Activated T-cell treated with anti-CD3 and anti-CD28 coated beads for 48 hours (primary cell): ENCODE measurements around the gene CALD1.

Source experiments
- DNase-seq: peaks from one replicate; pipeline ENCODE4 v3.0.0-alpha.2; 2020; ENCODE audit warnings: low read depth

CALD1 gene

DNA sequence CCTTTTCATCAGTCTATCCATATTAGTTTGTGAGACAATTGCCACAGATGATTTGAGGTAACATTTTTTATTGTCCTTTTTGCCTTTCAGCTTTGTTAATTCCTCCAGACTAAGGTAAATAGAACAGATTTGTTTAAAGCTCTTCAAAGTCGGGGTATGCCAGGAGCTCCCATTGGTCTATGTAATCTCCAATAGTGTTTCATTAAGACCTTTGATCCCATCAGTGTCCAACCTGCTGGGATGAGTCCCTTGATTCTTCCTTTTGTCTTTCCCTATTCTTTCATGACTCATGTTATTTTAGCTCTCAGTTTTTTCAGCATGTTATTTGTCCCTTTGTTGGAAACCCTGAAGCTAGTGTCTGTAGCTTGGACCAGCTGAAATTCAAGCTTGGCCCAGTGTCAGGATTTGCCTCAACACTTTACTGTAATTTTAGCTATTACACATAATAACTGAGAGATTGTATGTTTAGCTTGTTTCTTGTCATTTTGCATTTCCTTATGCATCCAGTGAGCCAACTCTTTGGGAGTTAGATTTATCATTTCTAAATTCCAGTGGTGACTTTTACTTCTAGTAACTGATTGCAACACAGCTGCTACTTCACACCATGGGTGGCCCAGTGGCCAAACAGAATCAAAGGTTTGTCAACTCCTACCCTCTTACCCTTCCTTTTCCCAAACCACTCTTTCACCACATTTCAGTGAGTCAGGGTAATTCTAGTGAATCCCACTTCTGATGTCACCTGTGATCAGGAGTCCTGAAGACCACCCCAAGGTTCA, 222.1 kb downstream of the CALD1 start:
- no peak for DNase-seq

DNA sequence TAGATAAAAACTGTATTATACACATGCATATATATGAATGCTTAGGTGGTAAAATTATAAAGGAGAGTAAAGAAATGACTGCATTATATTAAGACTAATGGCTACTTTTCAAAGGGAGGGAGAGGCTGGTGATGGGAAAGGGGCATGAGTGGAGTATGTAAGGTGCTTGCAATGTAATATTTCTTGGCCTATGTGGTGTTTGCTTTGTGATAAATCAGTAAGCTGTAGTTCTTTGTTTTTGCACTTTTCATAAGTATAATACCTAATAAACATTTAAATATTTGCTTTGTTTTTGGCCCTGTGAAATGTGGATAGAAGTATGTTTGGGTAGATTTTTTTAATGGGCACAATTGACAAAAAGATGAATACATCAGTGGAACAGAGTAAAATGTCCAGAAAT, 232.8 kb downstream of the CALD1 start:
- no peak for DNase-seq
